Femur (tissue), 1 donor: Measurements from ENCODE around the gene CAPZB.

ENCODE experiments used
- DNase-seq: peaks from one replicate; pipeline ENCODE4 v3.0.0-alpha.2; 2017

Gene CAPZB

DNA sequence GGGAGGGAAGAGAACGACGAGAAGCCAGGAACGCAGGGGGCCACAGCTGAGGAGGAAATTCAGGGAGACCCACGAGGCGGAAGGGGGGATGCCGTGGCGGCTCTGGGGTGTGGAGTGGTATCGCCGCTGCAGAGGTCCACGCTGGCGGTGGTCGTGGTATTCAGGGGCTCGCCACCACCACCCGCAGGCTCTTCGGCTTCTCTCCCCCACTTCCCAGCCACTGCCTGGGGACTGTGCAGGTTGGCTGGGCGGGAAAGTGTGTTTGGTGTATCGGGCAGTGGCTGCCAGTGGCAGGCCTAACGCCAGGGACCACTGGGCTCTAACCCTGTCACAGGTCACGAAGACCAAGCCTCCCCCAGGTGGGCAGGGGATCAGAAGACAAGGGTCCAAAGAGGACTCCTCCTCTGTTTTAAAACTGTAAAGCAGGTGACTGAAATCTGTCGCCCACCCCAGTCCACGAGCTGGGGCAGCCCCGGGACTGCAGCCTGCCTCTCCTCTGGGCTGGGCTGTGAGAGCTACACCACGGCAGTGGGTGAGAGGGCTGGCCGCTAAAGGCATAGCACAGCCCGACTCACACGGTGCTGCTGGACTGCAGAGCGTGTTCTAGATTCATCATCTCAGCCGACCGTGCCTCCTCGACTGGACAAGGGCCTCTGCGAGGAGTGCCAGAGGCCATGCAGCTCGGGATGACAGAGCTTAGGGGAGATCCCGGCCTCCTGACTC lies 142.3 kb downstream of the CAPZB start:
- no peak for DNase-seq

DNA sequence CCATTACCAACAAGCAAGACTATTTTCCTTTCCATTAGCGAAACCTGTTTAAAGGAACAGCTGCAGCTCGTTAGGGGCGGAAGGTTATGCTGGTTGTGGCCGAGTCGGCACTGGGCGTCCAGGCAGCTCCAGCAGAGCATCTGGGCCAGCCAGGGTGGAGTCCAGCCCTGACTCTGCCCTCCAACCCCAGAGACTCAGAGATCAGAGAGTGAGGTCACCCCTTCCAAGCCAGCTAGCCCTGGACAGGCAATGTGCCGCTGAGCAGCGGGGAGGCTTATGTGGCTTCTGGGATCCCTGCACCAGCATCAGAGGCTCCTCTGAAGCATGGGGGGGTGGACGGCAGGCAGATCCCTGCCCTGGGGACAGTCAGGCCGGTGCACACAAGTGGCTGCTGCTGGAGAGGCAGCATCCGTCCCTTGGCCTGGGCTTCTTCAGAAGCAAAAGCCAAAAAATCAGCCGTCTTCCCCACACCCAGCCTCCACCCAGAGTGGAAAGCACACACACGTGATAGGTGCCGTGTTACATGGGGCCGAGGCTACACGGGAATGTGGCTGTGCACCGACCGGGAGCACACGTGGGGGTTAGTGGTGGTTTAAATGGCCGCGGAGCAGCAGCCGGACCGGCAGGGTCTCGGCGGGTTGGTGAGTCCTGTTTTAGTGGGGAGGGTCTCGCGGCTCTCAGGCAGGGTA lies 143.1 kb downstream of the CAPZB start:
- peak; percentile 60 for DNase-seq

- DNase-seq: peak; percentile 77
These were observed 143.9 kb downstream of the CAPZB start for GRCh38 chr1:19341201-19342061.

- DNase-seq: no peak
These were observed 144.9 kb downstream of the CAPZB start for GRCh38 chr1:19340387-19340937.

GRCh38 chr1:19339214-19339861 lies 146.0 kb downstream of the CAPZB start:
- no peak for DNase-seq

- no peak for DNase-seq
These were observed 147.0 kb downstream of the CAPZB start for GRCh38 chr1:19338323-19338762.

GRCh38 chr1:19337289-19337688 lies 148.1 kb downstream of the CAPZB start:
- no peak for DNase-seq

DNA sequence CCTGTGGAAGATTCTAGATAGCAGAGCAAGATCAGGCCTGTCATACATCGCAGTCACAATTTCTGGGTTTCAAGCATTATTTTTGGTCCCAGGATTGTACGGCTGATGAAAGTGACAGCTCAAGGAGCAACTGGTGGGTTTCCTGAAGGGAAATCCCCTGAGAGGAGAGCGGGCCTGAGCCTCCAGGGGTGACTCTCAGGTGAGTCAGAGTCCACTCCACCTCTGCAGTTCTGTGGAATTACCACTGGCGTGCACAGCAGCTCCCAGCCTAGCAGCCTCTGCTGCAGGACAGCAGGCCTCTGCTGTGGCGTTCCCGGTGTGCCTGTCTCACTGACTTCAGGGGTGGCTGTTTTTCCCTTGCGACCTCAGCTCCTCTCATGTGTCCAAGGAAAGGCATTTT lies 148.8 kb downstream of the CAPZB start:
- DNase-seq: no peak

GRCh38 chr1:19333587-19334354 lies 151.6 kb downstream of the CAPZB start:
- no peak for DNase-seq

- no peak for DNase-seq
These were observed 152.5 kb downstream of the CAPZB start for GRCh38 chr1:19332832-19333231.

DNA sequence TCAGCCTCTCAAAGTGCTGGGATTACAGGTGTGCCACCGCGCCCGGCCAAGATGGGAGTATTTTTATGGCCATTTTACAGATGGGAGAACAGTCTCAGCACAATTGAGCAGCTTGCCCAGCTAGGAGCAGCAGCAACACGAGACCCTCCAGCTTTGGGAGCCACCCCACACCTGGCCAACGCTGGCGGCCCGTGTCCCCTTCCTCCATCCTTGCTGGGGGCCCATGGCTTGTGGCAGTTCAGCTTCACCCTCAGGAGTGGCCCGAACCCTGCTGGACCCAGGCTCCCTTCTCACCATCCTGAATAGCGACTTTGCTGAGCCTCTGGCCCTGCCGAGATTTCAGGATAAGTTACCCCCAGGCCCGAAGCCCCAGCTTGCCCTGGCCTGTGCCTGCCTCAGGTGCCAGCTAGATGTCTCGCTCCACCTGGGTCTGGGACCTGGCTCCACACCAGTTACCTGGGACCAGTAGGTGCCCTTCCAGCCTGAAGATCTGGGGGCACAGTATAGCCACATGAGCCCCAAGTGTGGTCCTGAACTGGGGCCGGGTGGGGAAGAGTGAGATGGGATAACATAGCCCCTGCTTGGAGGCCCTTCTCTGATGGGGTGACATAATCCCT lies 154.0 kb downstream of the CAPZB start:
- DNase-seq: no peak

DNA sequence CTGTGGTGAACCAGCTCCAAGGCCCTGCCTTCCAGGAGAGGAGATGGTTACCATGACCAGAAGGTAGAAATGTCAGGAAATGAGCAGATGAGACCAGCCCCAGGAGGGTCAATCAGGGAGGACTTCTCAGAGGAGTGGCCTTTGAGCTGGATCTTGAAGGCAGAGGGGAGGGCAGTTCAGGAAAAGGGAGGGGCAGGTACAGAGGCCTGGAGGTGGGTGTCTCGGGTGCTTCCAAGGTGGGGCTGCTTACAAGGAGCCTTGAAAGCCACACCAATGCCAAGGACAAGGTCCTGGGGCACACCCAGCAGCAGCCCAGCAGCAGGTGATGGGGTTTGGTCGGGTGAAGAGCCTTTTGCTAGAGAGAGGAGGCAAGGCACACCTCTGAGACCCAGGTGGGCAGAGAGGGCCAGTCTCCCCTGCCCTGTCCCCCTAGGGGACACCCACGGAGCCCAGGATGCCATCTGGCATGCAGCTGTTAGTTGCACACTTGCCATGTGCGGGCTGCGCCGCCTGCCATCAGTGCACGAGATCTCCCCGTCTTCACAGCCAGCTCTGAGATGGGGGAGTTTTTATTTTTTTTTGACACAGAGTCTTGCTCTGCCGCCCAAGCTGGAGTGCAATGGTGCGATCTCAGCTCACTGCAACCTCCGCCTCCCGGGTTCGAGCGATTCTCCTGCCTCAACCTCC lies 154.7 kb downstream of the CAPZB start:
- no peak for DNase-seq

DNA sequence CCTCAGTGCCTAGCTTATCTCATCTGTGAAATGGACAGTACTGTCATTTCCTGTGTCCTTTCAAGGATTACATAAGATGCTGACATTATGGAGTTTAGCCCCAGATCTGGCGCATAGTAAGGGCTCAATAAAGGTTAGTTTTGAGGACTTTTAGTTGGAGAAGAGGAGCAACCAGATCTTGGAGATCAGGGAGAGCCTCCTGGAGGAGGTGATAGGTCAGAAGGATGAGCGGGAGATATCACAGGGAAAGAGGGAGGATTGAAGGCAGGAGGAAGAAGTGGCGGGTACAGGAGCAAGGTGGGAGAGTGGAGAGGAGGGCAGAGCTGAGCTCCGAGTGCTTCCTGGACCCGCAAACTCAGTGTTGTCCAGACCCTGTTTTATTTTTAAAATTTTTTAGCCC lies 155.7 kb downstream of the CAPZB start:
- DNase-seq: no peak

GRCh38 chr1:19329188-19329587 lies 156.2 kb downstream of the CAPZB start:
- DNase-seq: no peak

DNA sequence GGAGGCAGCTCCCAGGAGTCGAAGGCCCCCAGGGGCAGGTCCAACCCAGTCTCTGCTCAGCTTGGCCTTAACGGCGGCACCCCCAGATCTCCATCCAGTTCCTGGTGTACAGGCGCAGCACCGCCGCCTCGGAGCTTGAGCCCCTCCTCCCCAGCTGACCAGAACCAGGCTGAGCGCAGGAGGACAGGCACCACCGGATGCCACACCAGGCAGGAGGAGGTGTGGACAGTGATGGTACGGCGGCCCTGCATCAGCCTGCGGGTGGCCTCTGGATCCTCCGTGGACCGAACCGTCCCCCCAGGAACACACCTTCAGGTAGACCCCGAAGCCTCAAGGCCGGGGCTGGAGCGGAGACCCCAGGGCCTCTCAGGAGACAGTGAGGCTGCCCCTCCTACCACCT lies 156.9 kb downstream of the CAPZB start:
- DNase-seq: no peak

GRCh38 chr1:19327736-19328135 lies 157.6 kb downstream of the CAPZB start:
- DNase-seq: no peak

- no peak for DNase-seq
These were observed 158.0 kb downstream of the CAPZB start for GRCh38 chr1:19327301-19327700.

GRCh38 chr1:19326748-19327065 lies 158.6 kb downstream of the CAPZB start:
- DNase-seq: no peak

GRCh38 chr1:19325958-19326747 lies 159.2 kb downstream of the CAPZB start:
- no peak for DNase-seq

- DNase-seq: no peak
These were observed 159.9 kb downstream of the CAPZB start for GRCh38 chr1:19325368-19325957.
